SK-MEL-5 (cell line): ENCODE measurements around the gene CT47C1. TPM values are rescaled to one million over a fixed set of nuclear protein-coding genes. Genes with fewer than 3 reads are reported as not detected.
A peak's percentile ranks its signal among the peaks of the same experiment; 100 is the strongest.

Source experiments
- DNase-seq: peaks from one replicate; pipeline ENCODE4 v3.0.0-alpha.2; 2016; ENCODE audit warnings: low read depth, low spot score
- in situ Hi-C: cut with HindIII; loops from 2 replicates; pipeline ENCODE4 v1.10.0; 2016; ENCODE audit warnings: low sequenced_read_pairs, high pct_unique_total_duplicates, low pct_unique_long_range_greater_than_20kb
- total RNA-seq: library from RNA; depleted of rRNA; stranded (reverse); fragments of >200 nt; shearing (Covaris generic); gene quantifications from 2 replicates; pipeline ENCODE4 v1.2.3, GENCODE V29; 2014

Gene CT47C1
- total RNA-seq, 1 experiment from 2014 or later: not detected

GRCh38 chrX:119069128-119069527, 3.7 kb upstream of the CT47C1 start:
- in situ Hi-C loops: no loop called here

GRCh38 chrX:119069762-119070161, 3.0 kb upstream of the CT47C1 start:
- in situ Hi-C loops: no loop called here
- no peak for DNase-seq

More at GRCh38 chrX:119069128-119069527, 3.7 kb upstream of the CT47C1 start:
- DNase-seq: no peak

- DNase-seq: no peak
- in situ Hi-C loops: no loop called here
Observed at GRCh38 chrX:119071381-119071780, 1.4 kb upstream of the CT47C1 start.

DNA sequence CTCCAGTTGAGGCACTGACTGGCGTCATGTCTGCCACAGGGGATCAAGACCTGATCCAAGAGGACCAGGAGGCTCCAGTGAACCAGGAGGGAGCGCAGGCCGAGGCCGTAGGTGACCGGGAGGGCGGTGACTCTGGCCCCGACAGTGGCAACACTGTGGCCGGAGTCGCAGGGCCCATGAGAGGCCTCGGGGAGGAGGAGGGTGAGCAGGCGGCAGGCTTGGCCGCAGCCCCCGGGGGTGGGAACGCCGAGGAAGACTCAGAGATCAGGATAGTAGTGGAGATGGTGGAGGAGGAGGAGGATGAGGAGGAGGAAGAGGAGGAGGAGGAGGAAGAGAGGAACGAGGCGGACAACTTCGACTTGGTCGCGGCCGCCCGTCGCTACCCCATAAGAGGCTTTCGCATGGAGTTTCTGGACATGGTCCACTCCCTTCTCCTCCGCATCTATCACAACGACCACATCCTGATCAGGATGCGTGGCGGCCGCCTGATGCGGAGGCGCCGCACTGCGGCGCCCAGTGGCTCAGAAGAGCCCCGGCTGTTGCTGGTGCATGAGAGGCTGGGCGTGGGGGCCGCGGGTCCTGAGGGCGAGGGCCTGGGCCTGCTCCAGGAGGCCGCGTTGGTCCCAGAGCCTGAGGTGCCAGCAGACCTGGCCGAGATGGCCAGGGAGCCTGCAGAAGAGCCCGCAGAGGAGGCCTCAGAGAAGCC, 560 bp downstream of the CT47C1 start:
- no peak for DNase-seq
- in situ Hi-C loops: no loop called here

GRCh38 chrX:119073911-119074310, 1.1 kb downstream of the CT47C1 start:
- DNase-seq: no peak
- in situ Hi-C loops: no loop called here

DNA sequence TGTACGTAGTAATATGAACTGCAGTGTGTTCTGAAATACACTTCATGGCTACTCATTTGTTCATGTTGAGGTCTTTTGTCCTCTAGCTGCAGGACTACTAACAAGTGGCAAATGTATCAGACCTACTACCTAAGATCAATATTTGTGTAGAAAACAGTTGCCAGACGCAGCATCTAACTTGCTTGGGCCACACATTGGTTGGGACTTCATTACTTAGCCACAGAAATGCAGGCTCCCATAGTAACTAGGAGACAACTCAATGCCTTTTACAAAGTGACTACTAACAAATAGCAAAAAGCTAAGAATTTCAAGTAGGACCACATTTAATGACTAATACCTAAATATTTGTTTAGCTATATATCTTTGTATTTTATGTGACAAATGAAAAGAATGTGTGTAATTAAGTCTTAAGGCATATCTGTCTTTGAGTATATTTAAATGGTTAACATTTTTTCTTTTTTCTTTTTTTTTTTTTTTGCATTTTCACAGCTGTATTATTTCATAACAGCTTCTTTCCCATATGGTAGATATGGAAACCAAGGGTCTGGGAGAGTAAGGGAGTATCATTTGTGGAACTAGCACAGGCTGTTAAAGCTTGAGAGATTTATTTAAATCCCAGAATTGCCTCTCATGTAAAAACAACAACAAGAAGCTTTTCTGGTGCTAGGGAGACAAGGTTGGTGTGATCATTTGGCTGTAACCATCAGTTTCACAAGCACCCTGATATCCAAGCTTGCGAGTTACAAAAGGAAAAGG, 2.7 kb downstream of the CT47C1 start:
- DNase-seq: no peak
- in situ Hi-C loops: no loop called here

GRCh38 chrX:119082278-119082677, 9.5 kb downstream of the CT47C1 start:
- no peak for DNase-seq
- in situ Hi-C loops: no loop called here

DNA sequence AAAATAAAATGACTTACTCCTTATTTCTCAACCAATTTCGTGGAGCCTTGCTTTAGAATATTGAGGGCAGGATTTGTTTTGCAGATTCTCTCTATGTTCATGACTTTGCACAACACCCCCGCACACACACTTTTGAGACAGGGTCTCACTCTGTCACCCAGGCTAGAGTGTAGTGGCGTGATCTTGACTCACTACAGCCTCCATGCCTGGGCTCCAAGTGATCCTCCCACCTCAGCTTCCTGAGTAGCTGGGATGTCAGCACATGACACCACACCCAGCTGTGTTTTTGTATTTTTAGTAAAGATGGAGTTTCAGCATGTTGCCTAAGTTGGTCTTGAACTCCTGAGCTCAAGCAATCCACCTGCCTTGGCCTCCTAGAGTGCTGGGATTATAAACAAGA, 12.0 kb downstream of the CT47C1 start:
- in situ Hi-C loops: no loop called here
- no peak for DNase-seq

DNA sequence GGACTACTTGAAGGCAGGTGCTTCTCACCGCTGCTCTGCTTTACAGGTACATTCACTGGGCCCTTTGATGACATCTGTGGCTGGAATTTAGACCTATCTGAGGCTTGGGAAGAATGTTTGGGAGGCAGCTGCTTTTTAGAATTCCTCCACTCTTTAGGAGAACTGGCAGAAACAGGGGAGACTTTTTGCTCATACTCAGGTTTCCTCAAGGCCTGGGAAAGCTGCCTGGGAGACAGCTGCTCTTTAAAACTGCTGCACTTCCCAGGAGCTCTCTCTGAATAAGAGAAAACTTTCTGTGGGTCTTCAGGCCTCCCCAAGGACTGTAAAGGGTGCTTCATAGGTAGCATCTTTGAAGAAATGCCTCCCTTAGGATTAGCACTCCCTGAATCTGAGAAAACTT, 14.3 kb downstream of the CT47C1 start:
- in situ Hi-C loops: no loop called here

DNA sequence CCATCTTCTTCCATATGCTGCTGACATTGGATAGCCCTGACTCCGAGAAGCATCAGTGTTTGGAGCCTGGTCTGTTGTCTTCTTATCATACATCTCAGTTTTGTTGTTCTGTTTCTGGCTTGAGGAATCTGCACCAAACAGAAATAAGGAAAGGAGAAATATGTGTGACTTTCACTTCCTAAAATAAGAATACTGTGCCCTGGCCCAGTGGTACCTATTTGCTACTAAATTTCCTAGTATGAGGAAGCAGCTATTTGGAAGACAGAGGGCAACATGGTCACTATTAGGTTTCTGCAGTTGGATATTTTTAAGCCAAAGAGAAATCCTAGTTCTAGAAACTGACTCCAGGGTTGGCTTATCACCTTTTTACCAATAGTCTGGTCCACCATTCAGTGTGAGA, 16.8 kb downstream of the CT47C1 start:
- no peak for DNase-seq
- in situ Hi-C loops: no loop called here

More for the DNA sequence above, 14.3 kb downstream of the CT47C1 start:
- DNase-seq: no peak

- in situ Hi-C loops: no loop called here
- DNase-seq: no peak
Observed at GRCh38 chrX:119090627-119091026, 17.8 kb downstream of the CT47C1 start.

DNA sequence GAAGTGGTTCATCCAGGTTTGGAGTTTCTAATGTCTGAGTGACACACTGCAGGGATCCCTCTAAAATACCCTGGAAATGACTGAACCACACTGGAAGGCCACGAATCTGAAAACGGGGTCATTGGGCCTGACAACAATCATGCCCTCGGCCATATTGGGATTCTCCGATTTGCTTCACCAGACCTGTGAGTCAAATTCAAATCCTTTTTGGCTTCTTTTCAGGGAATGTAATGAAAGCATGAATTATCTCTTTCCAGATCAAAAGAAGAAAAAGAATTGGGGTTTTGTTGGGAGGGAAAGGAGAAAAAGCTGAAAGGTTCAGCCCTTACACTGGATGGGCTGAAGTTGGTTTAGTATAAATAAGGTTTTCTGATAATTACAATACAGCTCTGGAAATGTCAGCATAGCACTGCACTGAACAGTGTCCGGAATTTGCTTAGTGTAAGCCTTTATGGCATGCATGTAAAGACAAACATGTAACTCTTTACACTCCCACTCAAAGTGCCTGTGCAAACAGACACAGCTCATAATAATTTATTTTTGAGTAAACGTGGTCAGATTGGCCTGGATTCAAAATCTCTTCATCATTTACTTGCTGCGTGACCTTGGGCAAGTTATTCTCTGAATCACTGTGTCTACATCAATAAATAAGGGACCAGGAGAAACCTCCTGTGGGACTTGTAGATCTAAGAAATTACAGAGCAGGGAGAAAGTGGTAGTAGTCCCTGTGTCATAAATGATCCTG, 21.4 kb downstream of the CT47C1 start:
- in situ Hi-C loops: no loop called here
- no peak for DNase-seq

DNA sequence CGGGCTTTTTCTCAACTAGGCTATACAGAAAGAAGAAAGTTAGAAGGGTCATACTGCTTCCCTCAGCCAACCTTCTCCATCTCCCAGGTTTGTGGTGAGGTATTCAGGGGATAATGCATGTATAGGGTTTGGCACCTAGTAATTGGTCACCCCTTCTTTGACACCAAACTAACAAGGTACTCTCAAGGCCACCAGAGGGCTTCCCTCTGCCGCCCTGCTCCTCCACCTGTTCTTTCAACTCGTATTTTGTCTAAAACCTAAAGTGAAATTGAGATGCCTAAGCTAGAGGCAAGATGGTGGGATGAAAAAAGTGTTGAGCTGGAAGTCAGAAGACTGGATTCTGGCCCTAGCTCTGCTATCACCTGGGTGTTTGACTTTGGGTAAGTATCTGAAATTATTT, 22.0 kb downstream of the CT47C1 start:
- in situ Hi-C loops: no loop called here
- no peak for DNase-seq

- in situ Hi-C loops: no loop called here
- no peak for DNase-seq
Observed at GRCh38 chrX:119095936-119096335, 23.1 kb downstream of the CT47C1 start.

DNA sequence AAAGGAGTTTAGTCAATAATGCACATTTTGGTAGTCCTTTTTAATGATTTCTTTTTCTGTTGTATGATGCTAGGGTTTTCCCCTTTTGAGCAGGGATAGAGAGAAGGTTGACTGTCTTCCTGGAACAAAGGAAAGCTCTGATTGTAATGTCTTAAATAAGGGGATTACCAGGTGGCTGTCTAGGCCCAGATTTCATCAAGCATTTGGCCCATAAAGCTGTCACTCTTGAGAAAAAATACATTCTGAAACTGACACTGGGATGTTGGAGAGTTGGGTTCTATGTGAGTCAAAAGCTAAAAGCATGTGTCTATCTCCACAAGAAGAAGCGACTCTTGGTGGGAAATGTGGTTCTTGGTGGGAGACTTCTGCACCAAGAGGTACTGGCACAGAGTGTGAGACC, 28.4 kb downstream of the CT47C1 start:
- in situ Hi-C loops: no loop called here
- no peak for DNase-seq

DNA sequence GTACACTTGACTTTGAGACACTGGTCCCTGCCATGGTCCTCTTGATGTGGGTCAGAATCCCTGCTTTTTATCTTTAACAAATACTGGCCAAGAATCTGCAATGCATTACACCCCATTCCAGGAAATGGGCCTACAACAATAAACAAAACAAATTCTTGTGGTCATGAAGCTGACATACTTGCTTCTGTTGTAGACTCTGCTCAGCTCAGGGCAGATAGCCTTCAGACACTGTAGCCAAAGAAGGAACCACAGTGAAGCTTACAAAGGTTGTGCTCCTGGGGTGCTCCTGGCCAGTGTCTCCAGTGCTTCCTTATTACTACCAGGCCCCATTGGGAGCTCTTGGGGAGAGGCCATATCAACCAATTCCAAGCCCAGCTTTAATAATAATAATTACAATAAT, 33.0 kb downstream of the CT47C1 start:
- no peak for DNase-seq
- in situ Hi-C loops: no loop called here

- no peak for DNase-seq
- in situ Hi-C loops: no loop called here
Observed at GRCh38 chrX:119107206-119107605, 34.4 kb downstream of the CT47C1 start.

DNA sequence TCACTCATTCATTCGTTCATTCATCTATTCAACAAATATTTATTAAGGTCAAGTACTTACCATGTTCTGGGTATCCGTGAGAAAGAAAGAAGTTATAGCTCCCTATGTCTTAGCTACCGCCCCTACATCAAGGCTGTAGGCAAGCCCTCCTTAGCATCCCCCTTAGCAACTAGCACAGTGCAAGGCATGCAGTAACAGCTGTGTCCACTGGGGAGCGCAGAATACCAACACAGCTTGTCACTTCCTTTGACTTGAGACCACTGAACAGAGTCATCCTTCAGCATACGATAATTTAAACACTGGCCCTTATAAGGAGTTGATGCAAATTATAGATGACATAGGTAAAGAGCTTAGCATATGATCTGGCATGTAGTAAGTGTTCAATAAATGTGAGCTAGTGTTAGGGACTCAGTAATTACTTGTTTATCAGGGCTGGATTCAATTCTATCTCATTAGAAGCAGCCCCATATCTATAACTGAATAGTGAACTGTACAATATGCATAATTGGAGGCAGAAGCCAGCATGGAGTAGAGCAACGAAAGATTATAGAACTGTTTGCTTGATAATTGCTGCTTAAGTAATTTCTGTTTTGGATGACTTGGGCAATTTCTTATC, 46.1 kb downstream of the CT47C1 start:
- in situ Hi-C loops: no loop called here
- DNase-seq: peak; percentile 71
